Stimulated activated CD8-positive, alpha-beta memory T cell treated with anti-CD3 and anti-CD28 coated beads, Interleukin-7, amount 100 ng/mL, for 48 hours (primary cell): Measurements from ENCODE around the gene UBL4A.
A peak's percentile ranks its signal among the peaks of the same experiment; 100 is the strongest.
"Not testable (repeated sequence)": the region's sequence is repeated elsewhere in the genome, so short reads cannot be mapped to it uniquely, and the experiment has no call there.

ENCODE experiments used
- DNase-seq, 2 donors: peaks; one replicate each; pipeline ENCODE4 v3.0.0-alpha.2; 2020; ENCODE audit warnings: low read depth in 1 of 2; ENCODE audit errors: extremely low read depth in 1 of 2

The UBL4A gene

GRCh38 chrX:154509455-154509854 lies 23.0 kb upstream of the UBL4A start:
- DNase-seq, result no peak

GRCh38 chrX:154508384-154508745 lies 21.9 kb upstream of the UBL4A start:
- DNase-seq, result no peak

GRCh38 chrX:154507673-154508383 lies 21.4 kb upstream of the UBL4A start:
- no peak for DNase-seq

GRCh38 chrX:154506483-154507332 lies 20.3 kb upstream of the UBL4A start:
- no peak for DNase-seq

GRCh38 chrX:154505734-154506133 lies 19.3 kb upstream of the UBL4A start:
- no peak for DNase-seq

GRCh38 chrX:154502989-154503388 lies 16.6 kb upstream of the UBL4A start:
- DNase-seq, result no peak

- DNase-seq, result no peak
These were observed 15.7 kb upstream of the UBL4A start for GRCh38 chrX:154502098-154502497.

GRCh38 chrX:154501423-154501822 lies 15.0 kb upstream of the UBL4A start:
- not testable (repeated sequence) for DNase-seq

GRCh38 chrX:154496591-154497137 lies 10.2 kb upstream of the UBL4A start:
- not testable (repeated sequence) for DNase-seq

- no peak for DNase-seq
These were observed 9.1 kb upstream of the UBL4A start for GRCh38 chrX:154495472-154495922.

- DNase-seq, result no peak
These were observed 8.3 kb upstream of the UBL4A start for GRCh38 chrX:154494715-154495114.

- peak; percentile 83 to 84 for DNase-seq
These were observed 4.1 kb upstream of the UBL4A start, which contains the start of gene SLC10A3 for GRCh38 chrX:154490414-154491083. TSS of gene SLC10A3 (minus strand) at chrX:154490629. CDS start at chrX:154488940, 1,689 bp downstream.

- no peak for DNase-seq
These were observed 3.6 kb upstream of the UBL4A start for GRCh38 chrX:154490021-154490413.

GRCh38 chrX:154489182-154489581 lies 2.8 kb upstream of the UBL4A start:
- DNase-seq, result no peak

- no peak for DNase-seq
These were observed 2.1 kb upstream of the UBL4A start for GRCh38 chrX:154488336-154489075.

GRCh38 chrX:154487518-154488290 lies 1.3 kb upstream of the UBL4A start:
- DNase-seq, result no peak

- DNase-seq, result no peak
These were observed 391 bp downstream of the UBL4A start for GRCh38 chrX:154486052-154486395.

GRCh38 chrX:154485150-154486051 lies 1.0 kb downstream of the UBL4A start:
- no peak for DNase-seq
